GM21360 (cell line): Measurements from ENCODE around the gene PIM1.

Source experiments
- ATAC-seq: cut with Tn5 transposase; IDR thresholded peaks from one replicate; pipeline ENCODE4 v1.9.1; 2021; ENCODE audit warnings: mild to moderate bottlenecking, moderate library complexity; ENCODE audit not compliant: unreplicated experiment

PIM1 gene

DNA sequence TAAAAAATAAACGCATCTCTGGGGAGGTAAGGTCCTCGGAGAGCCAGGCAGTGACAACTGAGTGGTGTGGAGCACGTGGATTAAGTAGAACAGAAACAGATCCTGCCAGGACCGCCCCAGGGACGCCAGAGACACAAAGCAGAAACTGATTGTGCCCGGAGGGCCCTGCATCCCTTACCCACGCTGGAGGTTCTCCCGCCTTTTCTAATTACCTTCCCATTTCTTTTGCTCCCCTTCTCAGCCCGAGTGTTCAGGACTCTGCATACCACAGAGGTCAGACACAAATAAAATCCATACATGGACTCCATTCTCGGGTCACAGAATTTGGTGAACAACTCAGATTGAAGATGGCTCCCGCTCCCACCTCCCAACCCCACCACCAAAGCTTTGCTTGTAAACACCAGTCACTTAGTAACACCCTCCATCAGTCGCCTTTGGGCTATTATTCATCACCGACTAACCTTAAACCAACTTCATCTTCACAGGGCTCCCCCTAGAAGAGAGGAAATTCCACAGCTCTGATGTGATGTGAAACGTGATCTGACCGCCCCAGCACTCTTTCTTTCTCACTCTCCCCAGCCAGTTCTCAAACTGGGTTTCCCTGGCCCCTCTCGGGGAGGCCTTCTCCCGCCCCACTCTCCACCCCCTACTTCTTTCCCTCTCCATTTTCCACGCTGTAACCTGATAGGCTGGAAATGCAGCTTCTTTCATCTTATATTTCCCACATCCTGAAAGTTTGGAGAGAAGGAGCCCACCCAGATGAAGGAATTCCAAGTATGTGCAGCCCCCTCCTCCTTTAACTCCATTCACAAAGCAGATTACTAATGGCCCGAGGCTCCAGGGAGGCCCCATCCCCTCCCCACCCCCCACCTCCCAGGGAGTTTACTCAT, 32.5 kb upstream of the PIM1 start:
- no peak for ATAC-seq

DNA sequence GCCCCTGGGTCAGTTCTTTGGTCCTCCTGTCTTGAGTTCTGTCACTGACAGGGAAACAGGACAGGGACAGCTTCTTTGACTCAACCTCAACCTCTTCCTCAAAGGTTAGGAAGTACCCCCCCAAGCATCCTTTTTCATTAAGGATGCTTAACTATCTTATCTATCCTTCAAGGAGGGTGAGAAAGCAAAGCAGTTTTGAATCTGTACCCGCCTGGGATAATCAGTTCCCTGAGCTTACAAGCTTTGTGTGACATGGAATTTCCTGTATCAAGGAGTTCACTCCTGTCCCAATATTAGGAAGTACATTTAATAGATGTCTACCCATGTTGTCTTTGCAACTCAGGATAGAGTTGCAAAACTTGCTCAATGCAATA, 31.1 kb upstream of the PIM1 start:
- ATAC-seq, result no peak

DNA sequence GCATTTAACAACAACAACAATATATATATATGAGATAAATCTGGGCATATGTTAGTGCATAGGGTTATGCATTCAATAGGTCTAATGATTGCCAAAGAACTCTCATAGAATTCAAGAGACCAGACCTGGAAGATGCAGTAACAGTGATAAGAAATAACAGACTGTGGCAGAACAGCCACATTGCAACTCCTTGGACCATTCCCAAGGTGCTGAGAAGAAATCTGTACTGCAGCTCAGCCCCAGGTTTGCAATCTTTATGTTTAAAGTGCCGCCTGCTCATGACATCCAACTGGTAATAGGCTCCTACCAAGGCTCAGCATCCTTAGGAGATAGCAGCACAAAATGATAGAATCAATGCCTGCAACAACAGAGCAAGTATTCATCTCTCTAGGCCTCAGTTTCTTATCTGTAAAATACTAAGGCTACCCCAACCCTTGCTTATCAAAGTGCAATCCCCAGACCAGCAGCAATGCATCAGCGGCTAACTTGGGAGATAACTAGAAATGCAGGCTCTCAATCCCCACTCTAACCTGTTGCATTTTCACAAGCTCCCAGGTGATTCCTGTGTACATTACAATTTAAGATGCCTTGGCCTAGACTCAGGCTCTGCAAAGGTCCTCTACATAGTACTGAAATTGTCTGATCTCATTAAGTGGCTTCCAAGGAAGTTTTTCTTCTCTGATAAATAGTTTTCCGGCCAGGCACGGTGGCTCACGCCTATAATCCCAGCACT, 30.6 kb upstream of the PIM1 start:
- ATAC-seq, result no peak

DNA sequence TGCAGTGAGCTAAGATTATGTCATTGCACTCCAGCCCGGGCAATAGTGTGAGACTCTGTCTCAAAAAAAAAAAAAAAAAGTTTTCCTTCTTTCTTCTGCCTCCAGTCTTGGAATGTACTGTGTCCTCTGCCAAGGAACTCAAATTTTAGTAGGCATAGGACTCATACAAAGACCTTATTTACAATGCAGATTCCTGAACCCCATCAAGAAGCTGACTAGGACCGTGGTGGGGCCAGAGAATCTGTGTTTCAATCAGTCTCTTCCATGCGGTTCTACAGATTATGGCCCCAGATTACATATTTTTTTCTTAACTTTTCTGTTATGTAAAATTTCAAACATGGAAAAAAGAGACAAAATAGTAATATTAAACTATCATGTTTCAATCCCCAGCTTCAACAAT, 29.8 kb upstream of the PIM1 start:
- no peak for ATAC-seq

DNA sequence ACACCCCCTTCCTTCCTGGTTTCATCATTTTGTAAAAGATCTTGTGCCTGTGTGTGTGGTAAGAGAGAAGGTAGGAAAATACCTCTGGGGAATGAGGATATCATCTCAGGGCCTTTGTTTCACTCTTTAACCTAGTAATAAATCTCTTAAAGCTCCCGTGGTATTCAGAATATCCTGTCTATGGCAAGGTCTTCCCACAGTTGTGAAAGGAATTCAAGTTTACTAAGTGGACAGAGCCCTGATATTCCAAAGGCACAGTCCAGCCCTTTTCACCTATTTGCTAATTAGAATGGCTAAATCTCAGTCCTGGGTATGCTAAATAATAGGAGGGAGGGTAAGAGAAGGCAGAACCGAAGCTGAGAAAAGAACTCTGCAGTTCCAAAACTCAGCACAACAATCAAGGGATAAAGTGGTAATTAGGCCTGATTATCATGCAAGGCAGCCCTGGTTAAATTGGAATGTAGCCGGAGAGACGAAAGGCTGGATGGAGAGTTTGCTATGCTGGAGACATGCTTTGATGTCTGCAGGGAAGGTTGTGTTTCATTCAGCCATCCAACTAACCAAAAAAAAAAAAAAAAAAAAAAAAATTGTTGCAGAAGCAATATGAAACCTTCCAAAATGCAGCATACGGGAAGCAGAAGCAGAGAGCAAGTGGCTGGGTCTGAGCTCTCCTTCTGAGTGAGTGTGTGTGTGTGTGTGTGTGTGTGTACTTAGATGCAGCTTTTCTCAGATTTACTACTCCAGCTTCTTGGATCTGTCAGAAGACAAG, 28.5 kb upstream of the PIM1 start:
- no peak for ATAC-seq

DNA sequence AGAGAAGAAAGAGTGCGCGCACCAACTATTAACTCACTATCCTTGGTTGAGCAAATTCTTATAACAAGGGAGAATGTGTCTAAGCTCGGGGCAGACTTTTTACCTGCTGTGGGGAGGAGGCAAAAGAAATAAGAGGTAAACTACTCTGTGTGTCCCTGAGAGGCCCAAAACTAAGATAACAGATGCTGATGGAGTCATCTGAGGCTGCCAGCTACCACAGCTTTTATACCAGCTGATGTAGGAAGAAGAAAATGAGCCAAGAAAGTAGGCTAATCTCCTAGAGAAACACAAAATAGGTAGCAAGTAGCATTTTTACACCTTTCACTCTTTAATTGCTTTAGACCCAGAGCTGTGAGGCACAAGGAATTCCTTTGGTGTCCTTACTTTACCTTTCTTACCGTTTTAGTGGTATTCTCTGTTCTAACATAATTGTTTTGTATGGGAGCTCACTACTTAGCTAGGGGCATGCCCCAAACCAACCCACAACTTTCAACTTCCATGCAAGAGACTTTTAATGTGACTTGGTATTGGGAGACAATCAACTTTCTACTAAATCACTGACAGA, 27.8 kb upstream of the PIM1 start:
- ATAC-seq, result no peak

DNA sequence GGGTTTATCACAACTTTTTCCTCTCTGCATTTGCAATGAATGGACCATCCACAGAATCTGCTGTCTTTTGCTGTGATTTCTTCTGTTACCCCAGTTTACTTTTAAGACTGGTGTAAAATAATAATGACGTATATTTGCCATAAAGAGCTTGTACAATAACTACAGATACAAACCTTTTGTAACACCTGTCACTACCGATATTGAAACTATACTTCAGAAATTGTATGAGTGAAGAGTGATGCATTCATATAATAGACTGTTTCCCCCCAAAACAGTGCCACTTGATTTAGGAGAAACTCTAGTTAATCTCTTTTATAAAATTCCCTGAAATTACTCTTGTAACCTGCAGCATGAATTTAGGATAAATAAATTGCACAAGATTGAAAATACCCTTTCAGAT, 26.4 kb upstream of the PIM1 start:
- no peak for ATAC-seq

DNA sequence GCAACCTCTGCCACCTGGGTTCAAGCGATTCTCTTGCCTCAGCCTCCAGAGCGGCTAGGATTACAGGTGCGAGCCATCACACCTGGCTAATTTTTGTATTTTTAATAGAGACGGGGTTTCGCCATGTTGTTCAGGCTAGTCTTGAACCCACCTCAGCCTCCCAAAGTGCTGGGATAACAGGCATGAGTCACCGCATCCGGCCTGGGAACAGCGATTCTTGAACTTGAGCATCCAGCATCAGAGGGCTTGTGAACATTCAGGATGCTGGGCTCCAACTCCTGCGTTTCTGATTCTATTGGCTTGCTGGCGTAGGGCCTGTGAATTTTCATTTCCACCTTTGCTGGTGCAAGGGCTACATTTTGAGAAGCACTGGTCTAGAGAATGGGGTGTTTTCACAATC, 24.5 kb upstream of the PIM1 start:
- ATAC-seq, result no peak

DNA sequence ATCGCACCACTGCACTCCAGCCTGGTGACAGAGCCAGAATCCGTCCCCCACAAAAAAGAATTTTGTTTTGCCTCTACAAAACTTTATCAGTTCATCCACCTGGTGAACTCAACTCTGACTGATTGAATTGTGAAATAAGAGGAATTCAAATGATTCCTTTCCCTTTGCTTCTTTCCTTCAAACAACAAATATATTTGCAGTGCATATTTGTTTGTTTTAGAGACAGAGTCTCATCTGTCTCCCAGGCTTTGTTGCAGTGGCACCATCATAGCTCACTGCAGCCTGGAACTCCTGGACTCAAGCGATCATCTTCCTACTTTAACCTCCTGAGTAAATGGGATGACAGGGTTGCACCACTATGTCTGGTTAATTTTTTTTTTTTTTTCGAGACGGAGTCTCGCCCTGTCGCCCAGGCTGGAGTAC, 23.2 kb upstream of the PIM1 start:
- no peak for ATAC-seq

DNA sequence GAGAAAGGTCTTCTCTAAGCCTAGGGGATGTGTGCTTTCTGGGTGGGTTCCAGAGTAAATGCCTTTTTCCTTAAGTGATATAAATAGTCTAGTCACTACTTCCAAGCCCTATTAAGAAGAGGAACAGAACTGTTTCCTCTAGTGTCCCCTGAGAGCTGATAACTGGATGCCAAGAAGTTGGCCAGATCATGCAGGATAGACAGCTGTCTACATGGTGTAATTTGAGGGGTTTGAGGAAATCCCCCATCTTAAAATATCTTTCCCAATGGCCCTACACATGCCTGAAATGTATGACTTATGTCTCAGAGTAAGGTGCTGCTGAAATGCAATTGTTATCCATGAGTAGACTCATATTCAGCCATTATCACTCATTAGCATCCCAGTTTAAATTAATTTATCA, 20.2 kb upstream of the PIM1 start:
- ATAC-seq, result no peak

DNA sequence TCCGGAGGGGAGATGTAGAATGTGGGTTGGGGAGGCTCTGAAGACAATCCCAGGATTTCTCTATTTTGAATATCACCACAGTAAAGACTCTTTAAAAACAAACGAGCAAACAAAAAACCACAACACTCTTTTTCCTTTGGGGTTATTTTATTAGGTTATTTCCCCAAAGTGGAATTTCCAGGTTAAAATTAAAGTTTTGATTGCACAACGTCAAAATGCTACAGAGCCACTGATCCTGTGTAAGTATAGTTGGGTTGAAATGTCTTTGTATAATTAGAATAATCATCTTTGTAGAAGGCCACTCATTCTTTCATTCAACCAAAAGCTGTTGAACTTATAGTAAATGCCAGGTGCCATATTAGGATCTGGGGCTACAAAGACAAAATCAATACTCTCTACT, 19.6 kb upstream of the PIM1 start:
- ATAC-seq, result no peak

DNA sequence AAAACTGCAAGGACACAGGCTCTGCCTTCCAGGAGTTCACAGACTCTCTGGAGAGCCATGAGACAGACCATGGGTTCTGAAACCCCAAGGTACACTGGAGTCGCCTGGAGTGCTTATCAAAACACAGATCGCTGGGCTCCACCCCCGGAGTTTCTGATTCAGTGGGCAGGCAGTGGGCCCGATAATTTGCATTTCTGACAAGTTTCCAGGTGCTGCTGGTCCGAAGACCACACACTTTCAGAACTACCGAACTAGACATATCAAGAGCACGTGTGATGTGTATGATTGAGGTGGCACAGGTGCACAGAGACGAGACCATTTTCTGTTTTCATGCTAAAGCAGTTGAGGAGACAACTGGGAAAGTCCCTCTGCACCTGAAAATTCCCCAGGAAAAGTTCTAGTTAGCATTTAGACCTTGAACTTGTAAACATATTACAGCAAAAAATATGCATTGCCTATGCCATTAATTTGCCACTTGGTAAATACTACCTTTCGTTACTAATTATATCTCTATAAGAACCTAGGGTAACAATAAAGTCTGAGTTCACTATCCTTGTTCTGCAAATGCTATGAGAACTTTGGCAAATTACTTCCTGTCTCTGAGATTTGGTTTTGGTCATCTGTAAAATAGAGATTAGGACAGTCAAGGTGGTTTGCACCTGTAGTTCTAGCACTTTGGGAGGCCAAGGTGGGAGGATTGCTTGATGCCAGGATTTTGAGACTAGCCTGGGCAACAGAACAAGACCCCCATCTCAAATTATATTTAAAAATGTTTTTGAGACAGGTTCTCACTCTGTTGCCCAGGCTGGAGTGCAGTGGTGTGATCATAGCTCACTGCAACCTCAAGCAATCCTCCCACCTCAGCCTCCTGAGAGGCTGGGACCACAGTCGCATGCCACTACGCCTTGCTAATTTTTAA, 14.3 kb upstream of the PIM1 start:
- peak; percentile 67 for ATAC-seq

DNA sequence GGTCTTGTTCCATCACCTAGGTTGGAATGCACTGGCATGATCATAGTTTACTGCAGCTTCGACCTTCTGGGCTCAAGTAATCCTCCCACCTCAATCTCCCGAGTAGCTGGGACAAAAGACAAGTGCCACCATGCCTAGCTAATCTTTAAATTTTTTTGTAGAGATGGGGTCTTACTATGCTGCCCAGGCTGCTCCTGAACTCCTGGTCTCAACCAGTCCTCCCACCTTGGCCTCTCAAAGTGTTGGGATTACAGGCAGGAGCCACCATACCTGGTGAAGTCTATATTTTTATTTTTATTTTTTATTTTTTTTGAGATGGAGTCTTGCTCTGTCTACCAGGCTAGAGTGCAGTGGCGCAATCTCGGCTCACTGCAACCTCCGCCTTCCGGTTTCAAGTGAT, 11.4 kb upstream of the PIM1 start:
- ATAC-seq, result no peak

DNA sequence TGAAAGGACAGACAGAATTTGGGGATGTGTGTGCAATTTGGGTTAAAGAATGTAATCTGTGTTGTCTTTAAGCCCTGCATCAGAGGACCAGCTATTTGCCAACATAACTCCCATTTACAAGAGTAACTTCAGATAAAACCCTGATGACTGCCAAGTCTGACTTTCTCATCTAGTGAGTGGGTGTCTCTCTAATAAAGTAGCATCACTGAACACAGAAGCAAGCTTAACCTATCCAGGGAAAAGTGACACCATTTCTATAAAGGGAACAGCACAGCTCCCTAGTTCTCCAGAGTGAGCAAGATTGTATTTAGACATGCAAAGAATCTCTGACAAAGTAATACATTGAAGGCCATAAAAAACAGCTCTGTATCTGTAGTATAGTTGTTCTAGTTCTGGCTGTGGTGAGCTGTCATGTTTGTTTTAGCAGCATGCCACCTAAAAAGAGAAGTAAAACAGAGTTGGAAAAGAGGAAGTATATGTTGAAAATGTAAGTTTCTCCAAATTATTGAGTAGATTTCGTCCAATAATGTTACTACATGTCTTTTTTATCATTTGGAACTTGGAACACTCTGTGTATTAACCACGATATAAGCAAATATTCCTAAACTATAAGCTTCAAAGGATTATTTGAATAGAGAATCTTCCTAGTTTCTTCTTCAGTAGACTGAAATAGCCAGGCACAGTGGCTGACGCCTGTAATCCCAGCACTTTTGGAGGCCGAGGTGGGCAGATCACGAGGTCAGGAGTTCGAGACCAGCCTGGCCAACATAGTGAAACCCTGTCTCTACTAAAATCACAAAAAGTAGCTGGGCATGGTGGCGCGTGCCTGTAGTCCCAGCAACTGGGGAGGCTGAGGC, 8.8 kb upstream of the PIM1 start:
- peak; percentile 58 for ATAC-seq

DNA sequence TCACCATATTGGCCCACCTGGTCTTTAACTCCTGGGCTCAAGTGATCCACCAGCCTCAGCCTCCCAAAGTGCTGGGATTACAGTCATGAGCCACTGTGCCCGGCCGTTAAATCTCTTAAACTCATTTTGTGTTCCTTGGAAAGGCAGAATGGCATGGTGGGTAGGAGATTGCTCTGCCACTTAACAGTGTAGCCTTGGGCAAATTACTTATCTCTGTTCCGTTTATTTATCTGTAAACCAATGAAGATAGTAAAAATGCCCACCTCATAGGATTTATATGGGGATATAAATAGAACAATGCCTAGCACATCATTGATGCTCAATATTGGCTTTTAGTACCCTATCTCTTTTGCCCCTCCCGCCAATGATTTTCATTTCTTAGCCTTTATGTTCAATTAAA, 7.2 kb upstream of the PIM1 start:
- ATAC-seq, result no peak

DNA sequence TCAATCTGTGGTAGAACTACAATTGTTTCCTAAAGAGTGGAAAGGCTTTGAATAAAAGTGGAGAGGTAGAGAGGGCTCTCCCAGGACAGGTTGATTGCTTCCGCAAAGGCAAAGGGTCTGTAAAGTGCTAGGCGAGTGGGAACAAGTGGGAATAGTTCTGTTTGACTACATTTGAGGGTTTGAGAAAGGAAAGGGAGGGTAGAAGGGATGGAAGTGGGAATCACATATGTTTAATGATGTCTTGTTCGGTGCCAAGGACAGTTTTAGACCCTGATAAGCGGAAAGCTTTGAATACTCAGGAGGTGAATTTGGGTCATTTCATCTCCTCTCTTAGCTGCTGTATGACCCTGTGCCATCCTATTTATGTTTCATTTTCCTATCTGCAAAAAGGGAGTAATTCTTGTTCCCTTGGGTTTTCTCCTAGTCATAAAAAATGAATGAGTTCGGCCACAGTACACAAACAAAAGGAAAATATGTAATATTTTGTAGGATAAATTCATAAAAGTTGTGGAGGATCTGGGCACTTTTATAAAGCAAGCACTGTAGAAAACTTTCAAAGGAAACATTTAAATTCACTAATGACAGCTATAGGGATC, 1.7 kb upstream of the PIM1 start:
- no peak for ATAC-seq

DNA sequence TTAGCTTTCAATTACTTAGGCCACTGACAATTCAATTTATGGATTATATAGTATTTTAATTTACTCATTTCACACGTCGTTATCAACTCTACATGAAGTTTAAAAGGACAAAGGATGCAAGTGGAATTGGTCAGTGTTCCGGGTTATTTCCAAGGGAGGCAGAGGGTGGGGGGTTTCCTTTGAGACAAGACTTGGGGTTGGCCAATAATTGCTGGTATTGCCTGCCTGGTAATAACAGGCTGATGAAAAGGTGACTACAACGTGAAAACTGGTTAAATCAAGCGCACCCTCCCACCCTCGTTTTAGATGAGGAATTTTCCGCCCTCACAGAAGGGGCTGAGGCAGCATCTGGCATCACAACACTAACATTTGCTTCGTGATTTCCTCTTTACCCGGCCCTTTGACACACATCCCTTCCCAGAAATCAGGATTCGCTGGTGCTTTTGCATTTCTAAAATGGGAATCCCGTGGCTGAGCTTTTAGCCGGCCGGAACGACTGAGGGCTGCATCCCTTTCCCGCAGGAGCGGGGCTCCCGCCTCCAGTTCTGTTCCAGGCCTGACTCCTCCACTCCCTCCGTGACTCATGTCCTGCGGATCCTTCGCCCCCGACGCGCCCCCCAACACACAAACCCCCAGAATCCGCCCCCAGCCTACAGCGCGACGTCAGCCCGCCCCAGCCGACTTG, 999 bp upstream of the PIM1 start:
- no peak for ATAC-seq
